ENCODE data around the gene NOS3. TPM values are rescaled to one million over a fixed set of nuclear protein-coding genes. Genes with fewer than 3 reads are reported as not detected.

The NOS3 gene
- polyA plus RNA-seq, 1 donor from 2014 or later = not detected

GRCh38 chr7:150992833-150993302 lies 2.1 kb downstream of the NOS3 start:
- Histone ChIP-seq H3K27me3 (ENCODE audit: insufficient read depth, low read depth, low read length) (no peaks in the 10 kb centered on the region), H2AFZ (ENCODE audit: low read depth, low read length) (no peak overlapping the region), H3K36me3 (ENCODE audit: insufficient read depth, low read length) (no peaks in the 10 kb centered on the region), H3K9ac (ENCODE audit: low read length) (no peak overlapping the region), H3F3A (ENCODE audit: insufficient read depth, low read length, poor library complexity, severe bottlenecking) (no peaks in the 10 kb centered on the region), H3K27ac (ENCODE audit: low read length) (no peak overlapping the region), H3K4me3 (ENCODE audit: low read length) (no peak overlapping the region), H3K9me3 (ENCODE audit: low read length) (no peaks in the 10 kb centered on the region), H3K4me2 (ENCODE audit: low read length) (no peak overlapping the region), H4K20me1 (ENCODE audit: insufficient read depth) (no peaks in the 10 kb centered on the region), H3K9me2 (ENCODE audit: insufficient read depth, low read length) (no peaks in the 10 kb centered on the region), H3K79me2 (replicated peaks; ENCODE audit: insufficient read depth, low read length) (no peaks in the 10 kb centered on the region)
- TF ChIP-seq RAD21 (conservative IDR thresholded peaks at IDR 0.05) (no peak), MXI1 (conservative IDR thresholded peaks at IDR 0.05; ENCODE audit: poor library complexity, severe bottlenecking) (no peak), TAF1 (IDR thresholded peaks at IDR 0.05; ENCODE audit: low read depth) (no peak), EP300 (conservative IDR thresholded peaks at IDR 0.05; ENCODE audit: poor library complexity, severe bottlenecking) (no peak), EZH2 (IDR thresholded peaks at IDR 0.05; ENCODE audit: borderline replicate concordance, insufficient read depth, low read length, poor library complexity, severe bottlenecking) (no peak), POLR2AphosphoS5 (IDR thresholded peaks at IDR 0.05) (no peak), SMC3 (conservative IDR thresholded peaks at IDR 0.05; ENCODE audit: poor library complexity) (no peak)
- TF ChIP-seq, protein P1, sequence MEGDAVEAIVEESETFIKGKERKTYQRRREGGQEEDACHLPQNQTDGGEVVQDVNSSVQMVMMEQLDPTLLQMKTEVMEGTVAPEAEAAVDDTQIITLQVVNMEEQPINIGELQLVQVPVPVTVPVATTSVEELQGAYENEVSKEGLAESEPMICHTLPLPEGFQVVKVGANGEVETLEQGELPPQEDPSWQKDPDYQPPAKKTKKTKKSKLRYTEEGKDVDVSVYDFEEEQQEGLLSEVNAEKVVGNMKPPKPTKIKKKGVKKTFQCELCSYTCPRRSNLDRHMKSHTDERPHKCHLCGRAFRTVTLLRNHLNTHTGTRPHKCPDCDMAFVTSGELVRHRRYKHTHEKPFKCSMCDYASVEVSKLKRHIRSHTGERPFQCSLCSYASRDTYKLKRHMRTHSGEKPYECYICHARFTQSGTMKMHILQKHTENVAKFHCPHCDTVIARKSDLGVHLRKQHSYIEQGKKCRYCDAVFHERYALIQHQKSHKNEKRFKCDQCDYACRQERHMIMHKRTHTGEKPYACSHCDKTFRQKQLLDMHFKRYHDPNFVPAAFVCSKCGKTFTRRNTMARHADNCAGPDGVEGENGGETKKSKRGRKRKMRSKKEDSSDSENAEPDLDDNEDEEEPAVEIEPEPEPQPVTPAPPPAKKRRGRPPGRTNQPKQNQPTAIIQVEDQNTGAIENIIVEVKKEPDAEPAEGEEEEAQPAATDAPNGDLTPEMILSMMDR (IDR thresholded peaks at IDR 0.05; ENCODE audit: poor library complexity, severe bottlenecking) = no peak
- TF ChIP-seq, protein P2, sequence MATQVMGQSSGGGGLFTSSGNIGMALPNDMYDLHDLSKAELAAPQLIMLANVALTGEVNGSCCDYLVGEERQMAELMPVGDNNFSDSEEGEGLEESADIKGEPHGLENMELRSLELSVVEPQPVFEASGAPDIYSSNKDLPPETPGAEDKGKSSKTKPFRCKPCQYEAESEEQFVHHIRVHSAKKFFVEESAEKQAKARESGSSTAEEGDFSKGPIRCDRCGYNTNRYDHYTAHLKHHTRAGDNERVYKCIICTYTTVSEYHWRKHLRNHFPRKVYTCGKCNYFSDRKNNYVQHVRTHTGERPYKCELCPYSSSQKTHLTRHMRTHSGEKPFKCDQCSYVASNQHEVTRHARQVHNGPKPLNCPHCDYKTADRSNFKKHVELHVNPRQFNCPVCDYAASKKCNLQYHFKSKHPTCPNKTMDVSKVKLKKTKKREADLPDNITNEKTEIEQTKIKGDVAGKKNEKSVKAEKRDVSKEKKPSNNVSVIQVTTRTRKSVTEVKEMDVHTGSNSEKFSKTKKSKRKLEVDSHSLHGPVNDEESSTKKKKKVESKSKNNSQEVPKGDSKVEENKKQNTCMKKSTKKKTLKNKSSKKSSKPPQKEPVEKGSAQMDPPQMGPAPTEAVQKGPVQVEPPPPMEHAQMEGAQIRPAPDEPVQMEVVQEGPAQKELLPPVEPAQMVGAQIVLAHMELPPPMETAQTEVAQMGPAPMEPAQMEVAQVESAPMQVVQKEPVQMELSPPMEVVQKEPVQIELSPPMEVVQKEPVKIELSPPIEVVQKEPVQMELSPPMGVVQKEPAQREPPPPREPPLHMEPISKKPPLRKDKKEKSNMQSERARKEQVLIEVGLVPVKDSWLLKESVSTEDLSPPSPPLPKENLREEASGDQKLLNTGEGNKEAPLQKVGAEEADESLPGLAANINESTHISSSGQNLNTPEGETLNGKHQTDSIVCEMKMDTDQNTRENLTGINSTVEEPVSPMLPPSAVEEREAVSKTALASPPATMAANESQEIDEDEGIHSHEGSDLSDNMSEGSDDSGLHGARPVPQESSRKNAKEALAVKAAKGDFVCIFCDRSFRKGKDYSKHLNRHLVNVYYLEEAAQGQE (IDR thresholded peaks at IDR 0.05; ENCODE audit: borderline replicate concordance) = no peak

DNA sequence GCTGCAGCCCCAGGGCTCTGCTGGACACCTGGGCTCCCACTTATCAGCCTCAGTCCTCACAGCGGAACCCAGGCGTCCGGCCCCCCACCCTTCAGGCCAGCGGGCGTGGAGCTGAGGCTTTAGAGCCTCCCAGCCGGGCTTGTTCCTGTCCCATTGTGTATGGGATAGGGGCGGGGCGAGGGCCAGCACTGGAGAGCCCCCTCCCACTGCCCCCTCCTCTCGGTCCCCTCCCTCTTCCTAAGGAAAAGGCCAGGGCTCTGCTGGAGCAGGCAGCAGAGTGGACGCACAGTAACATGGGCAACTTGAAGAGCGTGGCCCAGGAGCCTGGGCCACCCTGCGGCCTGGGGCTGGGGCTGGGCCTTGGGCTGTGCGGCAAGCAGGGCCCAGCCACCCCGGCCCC lies 2.7 kb downstream of the NOS3 start:
- Histone ChIP-seq H3K9ac (ENCODE audit: low read length) (no peak overlapping the region), H4K20me1 (ENCODE audit: insufficient read depth) (no peaks in the 10 kb centered on the region), H3F3A (ENCODE audit: insufficient read depth, low read length, poor library complexity, severe bottlenecking) (no peaks in the 10 kb centered on the region), H3K27ac (ENCODE audit: low read length) (no peak overlapping the region), H3K9me3 (ENCODE audit: low read length) (no peaks in the 10 kb centered on the region), H2AFZ (ENCODE audit: low read depth, low read length) (no peak overlapping the region), H3K4me2 (ENCODE audit: low read length) (no peak overlapping the region), H3K36me3 (ENCODE audit: insufficient read depth, low read length) (no peaks in the 10 kb centered on the region), H3K9me2 (ENCODE audit: insufficient read depth, low read length) (no peaks in the 10 kb centered on the region), H3K4me3 (ENCODE audit: low read length) (no peak overlapping the region), H3K27me3 (ENCODE audit: insufficient read depth, low read depth, low read length) (no peaks in the 10 kb centered on the region), H3K79me2 (replicated peaks; ENCODE audit: insufficient read depth, low read length) (no peaks in the 10 kb centered on the region)
- TF ChIP-seq SMC3 (conservative IDR thresholded peaks at IDR 0.05; ENCODE audit: poor library complexity) (no peak), POLR2AphosphoS5 (IDR thresholded peaks at IDR 0.05) (no peak), TAF1 (IDR thresholded peaks at IDR 0.05; ENCODE audit: low read depth) (no peak), RAD21 (conservative IDR thresholded peaks at IDR 0.05) (no peak), EP300 (conservative IDR thresholded peaks at IDR 0.05; ENCODE audit: poor library complexity, severe bottlenecking) (no peak), EZH2 (IDR thresholded peaks at IDR 0.05; ENCODE audit: borderline replicate concordance, insufficient read depth, low read length, poor library complexity, severe bottlenecking) (no peak), MXI1 (conservative IDR thresholded peaks at IDR 0.05; ENCODE audit: poor library complexity, severe bottlenecking) (no peak)
- TF ChIP-seq, protein P1 (IDR thresholded peaks at IDR 0.05; ENCODE audit: poor library complexity, severe bottlenecking) = no peak
- TF ChIP-seq, protein P2 (IDR thresholded peaks at IDR 0.05; ENCODE audit: borderline replicate concordance) = no peak
